ENCODE results near the gene TUBB4A. TPM values are rescaled to one million over a fixed set of nuclear protein-coding genes. Genes with fewer than 3 reads are reported as not detected.

The TUBB4A gene
- total RNA-seq, 1 experiment from 2014 or later: 18.5 TPM

GRCh38 chr19:6446452-6446851, 55.7 kb downstream of the TUBB4A start:
- peak overlapping the region; percentile 8; the same call in 1 of the 2 replicates for H3K27ac Mint-ChIP-seq
- no peak overlapping the region for H3K4me3 Mint-ChIP-seq
- no peaks in the 10 kb centered on the region for H3K27me3 Mint-ChIP-seq (ENCODE audit: low read depth)
- DNase-seq (ENCODE audit: low spot score) (no peak), ATAC-seq (no peak)
- ChIA-PET POLR2A (no interaction called here), CTCF (interaction anchor here (0.6 kb wide), 1 partner anchor 223 kb away, joined by 3 read pairs; no protein-coding TSS in a partner anchor)
- TF ChIP-seq ATF2 (CRISPR knock-in tag; IDR thresholded peaks at IDR 0.05; ENCODE audit: borderline replicate concordance, low read depth) (no peak), PRRX2 (CRISPR knock-in tag; IDR thresholded peaks at IDR 0.05) (no peak), FOXP1 (CRISPR knock-in tag; IDR thresholded peaks at IDR 0.05; ENCODE audit: borderline replicate concordance) (no peak), JAZF1 (CRISPR knock-in tag; IDR thresholded peaks at IDR 0.05) (no peak), ESRRA (CRISPR knock-in tag; IDR thresholded peaks at IDR 0.05; ENCODE audit: borderline replicate concordance) (no peak)
- TF ChIP-seq, protein P1, sequence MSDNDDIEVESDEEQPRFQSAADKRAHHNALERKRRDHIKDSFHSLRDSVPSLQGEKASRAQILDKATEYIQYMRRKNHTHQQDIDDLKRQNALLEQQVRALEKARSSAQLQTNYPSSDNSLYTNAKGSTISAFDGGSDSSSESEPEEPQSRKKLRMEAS (CRISPR knock-in tag; IDR thresholded peaks at IDR 0.05): no peak
- 0 out of 2 replicates have a peak, but pooled peaks cover 2% of the 10 kb centered on the region for H3K9me3 Mint-ChIP-seq
- no peaks in the 10 kb centered on the region for H3K4me1 Mint-ChIP-seq
- H3K36me3 Mint-ChIP-seq: peaks cover 15% of the 10 kb centered on the region

Other genes starting within 250 kb of the TUBB4A start
- 49.9 to 58.2 TPM (median 50.2 TPM) in 3 replicates for gene MLLT1, start 222.3 kb downstream of the TUBB4A start, total RNA-seq (2021)
- not detected in 3 replicates for gene ACER1, start 168.7 kb downstream of the TUBB4A start, total RNA-seq (2021)
- gene CLPP, start 140.8 kb downstream of the TUBB4A start, total RNA-seq (2021): 86.2 to 95.8 TPM (median 91.9 TPM) in 3 replicates
- gene ALKBH7, start 129.5 kb downstream of the TUBB4A start, total RNA-seq (2021): 96.4 to 119 TPM (median 114 TPM) in 3 replicates
- 1.9 to 3.5 TPM (median 2.9 TPM) in 3 replicates for gene PSPN, start 126.4 kb downstream of the TUBB4A start, total RNA-seq (2021)
- 61.5 to 62.9 TPM (median 62.4 TPM) in 3 replicates for gene GTF2F1, start 109.1 kb downstream of the TUBB4A start, total RNA-seq (2021)
- 528 to 572 TPM (median 549 TPM) in 3 replicates for gene KHSRP, start 77.5 kb downstream of the TUBB4A start, total RNA-seq (2021)
- 0.18 to 0.35 TPM (median 0.21 TPM) in 3 replicates for gene SLC25A41, start 68.5 kb downstream of the TUBB4A start, total RNA-seq (2021)
- gene SLC25A23, start 42.5 kb downstream of the TUBB4A start, total RNA-seq (2021): 63.6 to 69.1 TPM (median 63.7 TPM) in 3 replicates
- 29.9 to 36.5 TPM (median 32.2 TPM) in 3 replicates for gene CRB3, start 38.0 kb downstream of the TUBB4A start, total RNA-seq (2021)
- gene DENND1C, start 20.5 kb downstream of the TUBB4A start, total RNA-seq (2021): 4.3 to 6.3 TPM (median 6.1 TPM) in 3 replicates
- 2.6 to 2.9 TPM (median 2.7 TPM) in 3 replicates for gene TNFSF9, start 28.7 kb upstream of the TUBB4A start, total RNA-seq (2021)
- 1.7 to 2.1 TPM (median 1.7 TPM) in 3 replicates for gene CD70, start 88.8 kb upstream of the TUBB4A start, total RNA-seq (2021)
- 0.13 to 0.27 TPM (median 0.27 TPM) in 3 replicates for gene TNFSF14, start 167.9 kb upstream of the TUBB4A start, total RNA-seq (2021)
- gene C3, start 218.3 kb upstream of the TUBB4A start, total RNA-seq (2021): 7.0 to 9.3 TPM (median 8.9 TPM) in 3 replicates
- gene GPR108, start 235.3 kb upstream of the TUBB4A start, total RNA-seq (2021): 48.7 to 59.5 TPM (median 54.2 TPM) in 3 replicates
- gene TRIP10, start 237.4 kb upstream of the TUBB4A start, total RNA-seq (2021): 61.5 to 76.6 TPM (median 62.4 TPM) in 3 replicates